T-helper 1 cell treated with Interleukin-12 subunit alpha and Interleukin-12 subunit beta and Interleukin-4 antibody, amounts not matched to agents 30 ng/mL and 1 ng/mL, for 36 hours (primary cell): ENCODE results near the gene EPAS1. TPM values are rescaled to one million over a fixed set of nuclear protein-coding genes. Genes with fewer than 3 reads are reported as not detected.

Source experiments
- intact Hi-C: fragments of 100-400 bp; cut with micrococcal nuclease; formaldehyde crosslinking; loops from one replicate; pipeline ENCODE4 v1.15.1; 2024
- total RNA-seq: library from RNA; stranded (reverse); gene quantifications from 2 replicates; pipeline ENCODE4 v1.2.3, GENCODE V29; 2022

Gene EPAS1
- total RNA-seq, 1 donor from 2014 or later, result 17.1 TPM

DNA sequence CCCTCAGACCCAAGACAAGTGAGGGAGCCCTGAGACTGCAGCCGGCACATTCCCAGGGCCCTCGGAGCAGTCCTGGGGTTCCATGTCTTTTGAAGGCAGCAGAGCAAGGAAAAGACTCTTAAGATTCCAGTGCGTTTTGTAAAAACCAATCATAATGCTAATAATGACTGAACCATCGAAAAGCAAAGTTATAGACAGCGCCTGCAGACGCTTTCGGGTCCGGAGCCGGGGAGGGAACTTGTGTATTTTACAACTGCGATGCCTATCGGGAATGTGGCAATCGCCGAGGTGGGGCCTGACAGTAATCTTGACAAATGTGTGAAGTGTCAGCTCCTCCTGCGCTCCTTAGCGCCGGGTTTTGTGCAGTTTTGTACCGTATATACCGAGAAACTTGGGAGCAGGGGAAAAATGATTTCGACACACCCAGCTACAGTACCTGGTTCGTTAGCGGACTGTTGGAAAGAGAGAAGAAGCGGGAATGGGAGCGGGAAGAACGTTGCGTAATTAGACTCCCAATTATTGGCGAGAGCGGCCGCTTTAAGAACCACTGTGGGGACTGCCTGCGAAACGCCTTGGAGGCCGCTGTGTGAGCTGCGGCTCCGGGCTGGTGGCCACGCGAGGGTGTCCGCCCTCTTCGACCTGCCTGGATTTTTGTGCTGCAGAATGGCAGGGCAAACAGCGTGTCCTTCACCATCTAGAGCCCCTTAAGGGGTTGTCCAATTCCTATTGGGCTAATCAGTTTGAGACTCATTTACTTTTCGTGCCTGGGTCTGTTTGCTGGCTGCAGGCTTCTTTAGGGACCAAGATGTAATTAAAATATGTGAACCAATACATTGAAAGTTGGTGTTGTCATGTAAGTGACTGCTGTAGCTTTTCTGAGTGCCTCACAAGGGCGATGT lies 2.4 kb downstream of the EPAS1 start:
- intact Hi-C loops, result loop anchor here (2.0 to 5.0 kb wide), 3 partner anchors 647 to 1103 kb away; partner anchors contain the start of genes MSH2 and PRKCE

DNA sequence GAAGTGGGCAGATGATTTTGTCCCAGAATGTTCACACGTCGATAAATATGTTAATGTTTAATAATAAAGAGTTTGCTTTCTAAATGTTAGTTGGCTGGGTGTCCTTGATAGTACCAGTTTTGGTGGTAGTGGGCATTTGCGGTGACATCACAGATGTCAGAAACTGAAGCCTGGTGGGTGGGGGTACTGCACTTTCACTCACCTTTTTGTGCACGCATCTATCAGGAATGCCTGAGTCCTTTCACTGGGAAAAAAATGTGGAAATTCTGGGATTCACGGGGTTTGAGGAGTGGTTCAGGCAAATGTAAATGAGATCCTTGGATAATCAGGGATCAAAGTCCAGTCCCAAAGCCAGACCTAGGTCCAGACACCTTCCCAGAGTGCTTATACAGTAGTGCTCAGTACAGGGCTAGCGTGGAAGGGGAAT lies 3.2 kb downstream of the EPAS1 start:
- intact Hi-C loops, result no loop called here

GRCh38 chr2:46302005-46302695 lies 4.9 kb downstream of the EPAS1 start:
- intact Hi-C loops, result no loop called here

- intact Hi-C loops, result no loop called here
These were observed 6.0 kb downstream of the EPAS1 start for GRCh38 chr2:46303233-46303632.

DNA sequence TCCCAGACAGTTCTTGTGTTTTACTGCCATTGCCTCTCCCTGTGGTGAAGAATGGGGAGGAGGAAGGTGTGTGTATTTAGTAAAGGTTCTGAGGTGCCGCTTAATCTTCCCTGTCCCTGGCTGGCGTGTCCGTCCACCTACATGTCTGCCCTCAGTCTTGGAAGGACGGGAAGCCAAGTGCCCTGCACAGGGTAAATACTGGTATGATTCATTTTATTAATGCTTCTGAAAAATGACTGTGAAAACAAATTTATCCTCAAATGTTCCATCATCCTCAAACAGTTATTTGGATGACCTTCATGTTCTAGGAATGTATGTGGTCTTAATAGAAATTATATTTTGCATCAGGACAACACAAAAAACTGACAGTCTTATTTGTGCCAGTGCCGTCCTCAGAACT lies 6.6 kb downstream of the EPAS1 start:
- intact Hi-C loops, result loop anchor here (2.0 kb wide), 3 partner anchors 61 to 241 kb away; no protein-coding TSS in a partner anchor

GRCh38 chr2:46304635-46305034 lies 7.4 kb downstream of the EPAS1 start:
- intact Hi-C loops, result loop anchor here (2.0 kb wide), 3 partner anchors 60 to 242 kb away; no protein-coding TSS in a partner anchor

DNA sequence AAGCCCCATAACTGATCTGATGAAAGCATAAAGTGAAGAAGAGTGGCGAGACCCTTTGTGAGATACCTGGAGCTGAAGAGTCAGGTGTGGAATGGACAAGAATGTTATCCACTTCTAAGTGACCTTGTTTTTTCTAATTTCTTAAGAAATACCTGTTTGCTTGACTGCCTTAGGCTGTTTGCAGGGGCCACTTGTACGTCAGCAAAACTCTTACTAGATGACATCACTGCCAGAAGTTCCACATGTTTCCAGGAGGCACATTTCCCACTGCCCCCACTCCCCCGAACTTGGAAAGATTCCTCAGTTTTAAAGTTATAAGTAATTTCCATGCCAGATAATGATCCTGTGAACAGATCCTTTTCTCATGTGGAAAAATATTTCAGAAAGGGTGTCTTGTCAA lies 8.0 kb downstream of the EPAS1 start:
- intact Hi-C loops, result loop anchor here (2.0 kb wide), 3 partner anchors 60 to 242 kb away; no protein-coding TSS in a partner anchor

GRCh38 chr2:46305767-46306166 lies 8.6 kb downstream of the EPAS1 start:
- intact Hi-C loops, result loop anchor here (2.0 kb wide), 3 partner anchors 59 to 243 kb away; no protein-coding TSS in a partner anchor

DNA sequence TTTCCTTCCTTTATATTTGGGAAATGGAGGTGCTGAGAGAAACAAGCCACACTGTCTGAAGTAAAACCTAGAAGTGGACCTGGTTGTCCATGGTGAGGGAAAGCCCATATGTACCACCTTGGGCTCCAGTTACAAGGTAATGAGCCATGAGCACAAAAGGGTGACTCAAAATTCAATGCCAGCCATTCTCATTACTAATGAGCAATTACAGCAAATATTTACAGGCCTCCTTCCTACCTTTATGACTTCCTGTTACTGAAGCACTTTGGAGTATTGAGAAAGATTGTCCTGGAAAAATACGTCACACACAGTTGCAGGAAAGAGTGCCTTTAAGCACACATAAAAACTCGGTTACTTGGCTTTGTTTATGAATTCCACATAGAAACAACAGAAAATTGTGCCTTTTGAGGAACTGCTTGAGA lies 9.1 kb downstream of the EPAS1 start:
- intact Hi-C loops, result no loop called here

DNA sequence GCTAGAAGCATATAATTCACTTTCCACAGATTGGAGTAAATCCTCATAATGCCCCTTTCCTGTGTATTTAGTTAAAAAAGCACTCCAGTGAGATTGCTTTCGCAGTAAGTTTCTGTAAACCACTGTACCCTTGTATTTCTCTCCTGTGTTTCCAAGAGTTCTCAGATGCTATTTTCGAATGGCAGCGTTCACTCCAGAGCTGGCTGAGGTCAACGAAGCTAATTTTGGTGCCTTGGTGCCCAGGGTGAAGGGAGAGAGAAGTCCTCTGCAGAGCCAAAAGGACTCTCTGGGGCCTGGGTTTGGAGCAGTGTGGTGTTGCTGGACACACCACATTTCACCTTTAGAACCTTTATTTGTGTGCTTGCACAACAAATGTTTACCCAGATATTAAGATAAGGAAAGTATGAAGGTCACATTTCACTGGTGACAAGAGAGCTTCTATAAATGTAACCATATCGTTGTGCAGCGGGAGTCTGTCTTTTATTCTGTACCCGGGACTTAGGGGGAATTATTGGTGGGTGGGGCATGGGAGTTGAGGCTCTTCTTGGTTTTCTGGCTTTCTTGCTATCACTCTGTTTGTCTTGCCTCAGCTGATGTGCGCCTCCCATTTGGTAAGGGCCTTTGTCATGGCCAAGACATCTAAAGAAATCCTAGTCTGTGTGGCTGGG lies 9.9 kb downstream of the EPAS1 start:
- intact Hi-C loops, result no loop called here

GRCh38 chr2:46308081-46308480 lies 10.9 kb downstream of the EPAS1 start:
- intact Hi-C loops, result no loop called here

GRCh38 chr2:46308629-46309028 lies 11.4 kb downstream of the EPAS1 start:
- intact Hi-C loops, result no loop called here

GRCh38 chr2:46309052-46309953 lies 12.1 kb downstream of the EPAS1 start:
- intact Hi-C loops, result no loop called here

DNA sequence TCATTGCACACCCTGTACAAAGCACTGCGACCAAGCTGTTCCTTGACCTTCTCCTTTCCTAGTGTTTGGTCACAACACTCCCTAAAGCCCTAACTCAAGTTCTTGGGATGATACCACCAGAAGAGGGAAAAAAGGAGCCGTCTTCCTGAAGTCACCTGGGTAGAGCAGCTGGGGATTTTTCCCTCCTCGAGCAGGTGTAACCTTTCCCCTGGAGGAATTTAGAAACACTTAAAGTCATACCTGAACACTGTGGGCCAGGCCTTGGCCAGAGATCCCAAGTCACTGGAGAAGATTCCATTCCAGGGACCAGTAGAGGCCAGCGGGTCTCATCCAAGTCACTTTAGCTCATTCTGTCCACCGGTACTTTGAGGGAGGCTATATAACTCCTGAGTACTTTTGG lies 13.2 kb downstream of the EPAS1 start:
- intact Hi-C loops, result no loop called here

GRCh38 chr2:46311651-46312223 lies 14.5 kb downstream of the EPAS1 start:
- intact Hi-C loops, result no loop called here

DNA sequence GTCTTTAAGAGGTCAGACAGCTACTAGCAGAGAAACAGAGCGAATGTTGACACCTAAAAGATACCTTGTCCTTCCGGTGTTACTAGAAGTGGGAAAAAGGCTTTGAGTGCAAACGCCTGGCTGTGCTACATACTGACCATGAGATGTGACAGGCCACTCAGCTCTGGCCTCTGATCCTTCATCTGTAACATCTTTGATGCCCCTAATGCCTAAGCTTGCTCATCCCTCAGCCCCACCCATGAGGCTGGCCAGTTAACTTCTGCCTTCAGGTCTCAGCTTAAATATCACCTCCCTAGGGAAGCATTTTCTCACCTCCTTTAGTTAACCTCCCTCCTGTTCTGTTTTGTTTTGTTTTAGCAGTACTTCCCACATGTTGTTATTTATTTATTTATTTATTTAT lies 15.9 kb downstream of the EPAS1 start:
- intact Hi-C loops, result no loop called here

- intact Hi-C loops, result no loop called here
These were observed 17.0 kb downstream of the EPAS1 start for GRCh38 chr2:46314065-46314835.

DNA sequence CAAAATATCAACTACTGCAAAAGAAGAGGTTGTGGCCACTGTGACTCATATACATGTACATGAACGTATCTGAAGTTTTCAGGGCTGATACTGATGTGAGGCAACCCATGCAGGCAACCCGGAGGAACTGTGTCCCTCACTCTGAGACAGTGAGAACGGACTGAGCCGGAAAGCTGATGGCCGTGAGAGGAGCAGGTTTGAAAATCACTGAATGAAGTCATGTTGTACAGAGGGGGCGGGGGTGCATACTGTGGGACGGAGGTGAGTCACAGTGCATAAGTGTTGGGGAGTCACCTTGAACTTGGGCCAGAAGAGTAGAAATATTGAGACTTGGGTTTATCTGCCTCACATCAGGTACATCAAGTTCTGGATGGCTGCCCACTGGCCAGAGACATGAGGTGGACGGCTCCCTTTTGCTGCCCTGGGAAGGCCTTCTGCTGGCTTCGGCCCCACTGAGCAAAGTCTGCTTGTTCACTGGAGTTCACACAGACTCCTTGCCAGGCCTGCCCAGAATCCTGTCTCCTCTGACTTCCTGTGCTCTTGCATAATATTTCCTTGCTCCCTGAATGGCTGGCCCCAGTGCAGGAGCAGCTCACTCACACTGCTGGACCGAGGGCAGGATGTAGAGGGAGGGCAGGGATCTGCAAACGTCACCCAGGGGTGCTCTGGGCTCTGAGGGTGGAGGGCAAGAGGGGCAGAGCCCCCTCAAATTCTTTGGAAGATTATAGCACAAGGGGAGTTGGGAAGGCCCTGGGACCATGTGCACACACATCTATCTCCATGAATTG lies 18.1 kb downstream of the EPAS1 start:
- intact Hi-C loops, result no loop called here

DNA sequence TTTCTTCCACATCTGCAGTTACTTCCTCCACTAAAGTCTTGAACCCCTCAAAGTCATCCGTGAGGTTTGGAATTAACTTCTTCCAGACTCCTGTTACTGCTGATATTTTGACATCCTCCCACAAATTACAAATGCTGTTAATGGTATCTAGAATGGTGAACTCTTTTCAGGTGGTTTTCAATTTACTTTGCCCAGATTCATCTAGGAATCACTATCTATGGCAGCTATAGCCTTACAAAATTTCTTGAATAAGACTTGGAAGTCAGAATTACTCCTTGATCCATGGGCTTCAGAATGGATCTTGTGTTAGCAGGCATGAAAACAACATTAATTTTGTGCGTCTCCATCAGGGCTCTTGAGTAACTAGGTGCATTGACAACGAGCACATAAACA lies 19.9 kb downstream of the EPAS1 start:
- intact Hi-C loops, result no loop called here
